Hematopoietic multipotent progenitor cell treated with erythropoietin and hydrocortisone succinate and interleukin-3 and kit ligand, for 4 days (in vitro differentiated cells): ENCODE results near the gene TFAP2A.

Experiments
- DNase-seq: peaks from one replicate; pipeline ENCODE4 v3.0.0-alpha.2; 2015

Gene TFAP2A

DNA sequence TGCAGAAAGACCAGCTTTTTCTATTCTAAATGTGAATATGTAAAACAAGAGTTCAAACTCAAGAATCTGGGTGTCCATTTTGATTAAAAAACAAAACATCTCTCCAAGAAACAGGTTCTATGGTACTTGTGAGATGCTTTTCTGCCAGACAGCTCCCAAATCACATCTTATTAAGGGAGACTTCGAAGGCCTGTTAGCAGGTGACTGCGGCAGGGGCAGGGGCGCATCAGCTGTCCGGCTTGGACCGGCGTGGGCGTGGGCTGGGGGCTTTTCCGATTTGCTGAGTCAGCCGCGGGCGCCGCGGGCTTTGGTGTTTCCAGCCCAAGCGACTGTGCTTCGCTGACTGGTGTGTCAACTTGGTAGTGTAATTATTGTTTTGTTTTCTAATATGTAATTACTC is 32.6 kb downstream of the TFAP2A start:
- no peak for DNase-seq

DNA sequence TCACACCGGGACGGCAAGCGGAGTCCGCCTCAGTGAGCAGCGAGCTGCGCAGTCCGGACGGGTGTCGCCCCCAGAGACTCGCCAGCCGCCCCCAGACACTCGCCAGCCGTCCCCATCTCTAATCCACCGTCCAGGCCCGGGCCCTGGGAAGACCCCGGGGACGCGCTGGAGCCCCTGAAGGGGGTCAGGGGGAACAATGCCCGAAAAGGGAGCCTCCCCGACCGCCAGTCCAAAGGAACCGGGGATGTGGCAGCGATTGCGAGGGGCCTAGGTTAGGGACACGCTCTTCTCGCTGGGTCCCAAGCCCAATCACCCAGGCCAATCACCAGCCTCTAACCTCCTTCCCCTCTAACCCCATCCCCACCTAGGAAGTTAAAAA is 33.1 kb downstream of the TFAP2A start:
- no peak for DNase-seq

DNA sequence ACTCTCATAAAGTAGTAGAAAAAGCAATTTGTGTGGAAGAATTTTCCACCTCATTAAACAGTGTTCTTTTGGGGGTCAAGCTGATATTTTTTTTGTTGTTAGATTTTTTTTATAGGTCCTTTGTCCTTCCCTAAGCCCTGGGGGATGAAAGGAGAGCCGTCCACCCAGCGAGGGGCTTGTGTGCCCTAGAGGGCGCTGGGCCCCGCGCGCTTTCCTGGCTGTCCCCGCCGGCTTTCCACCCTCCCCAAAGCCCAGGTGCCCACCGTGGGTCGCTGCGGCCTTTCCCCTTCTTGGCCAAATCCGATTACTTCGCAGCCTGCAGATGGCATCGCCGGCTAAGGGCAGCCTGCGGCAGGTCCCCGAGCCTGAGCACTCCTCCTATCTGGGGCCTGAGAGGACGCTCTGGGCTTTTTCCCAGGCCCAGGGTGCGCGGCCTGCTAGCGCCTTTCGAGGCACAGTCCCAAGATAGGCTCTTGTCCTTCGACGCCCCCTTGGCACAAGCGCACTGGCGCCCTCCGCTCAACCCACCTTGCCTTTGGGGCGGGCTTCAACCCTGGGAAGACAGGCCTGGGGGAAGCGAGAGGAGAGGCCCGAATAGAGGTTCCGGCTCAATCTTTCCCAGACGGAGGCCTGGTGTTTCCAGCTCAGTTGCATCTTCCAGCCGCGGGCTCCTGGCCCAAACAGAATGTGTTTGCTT is 33.6 kb downstream of the TFAP2A start:
- DNase-seq, result peak; percentile 55

DNA sequence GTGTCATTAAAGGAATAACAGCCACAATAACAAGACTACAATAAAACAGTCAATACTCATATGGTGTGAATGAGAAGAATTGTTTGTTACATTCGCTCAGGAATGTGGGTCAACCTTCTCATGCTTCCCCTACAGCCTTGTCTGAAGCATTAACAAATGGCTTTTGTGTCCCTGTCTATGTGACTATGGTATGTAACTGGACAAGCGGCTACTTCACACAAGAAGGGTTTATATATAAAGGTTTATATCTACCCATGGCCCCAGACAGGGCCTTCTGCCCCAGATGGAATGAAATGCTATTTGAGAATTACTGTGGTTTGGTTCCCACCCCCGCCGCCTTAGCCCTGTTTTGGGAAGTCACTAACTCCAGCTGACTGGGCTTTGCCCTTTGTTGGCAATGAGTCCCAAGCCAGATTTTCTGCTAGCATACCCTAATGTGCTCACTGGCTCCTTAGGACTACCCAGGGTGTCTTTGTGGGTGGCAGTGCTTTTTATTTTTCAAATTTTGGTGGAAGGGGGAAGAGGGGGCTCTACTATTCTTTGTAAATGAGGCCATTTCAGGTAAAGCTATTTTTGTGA is 39.4 kb downstream of the TFAP2A start:
- DNase-seq, result no peak

DNA sequence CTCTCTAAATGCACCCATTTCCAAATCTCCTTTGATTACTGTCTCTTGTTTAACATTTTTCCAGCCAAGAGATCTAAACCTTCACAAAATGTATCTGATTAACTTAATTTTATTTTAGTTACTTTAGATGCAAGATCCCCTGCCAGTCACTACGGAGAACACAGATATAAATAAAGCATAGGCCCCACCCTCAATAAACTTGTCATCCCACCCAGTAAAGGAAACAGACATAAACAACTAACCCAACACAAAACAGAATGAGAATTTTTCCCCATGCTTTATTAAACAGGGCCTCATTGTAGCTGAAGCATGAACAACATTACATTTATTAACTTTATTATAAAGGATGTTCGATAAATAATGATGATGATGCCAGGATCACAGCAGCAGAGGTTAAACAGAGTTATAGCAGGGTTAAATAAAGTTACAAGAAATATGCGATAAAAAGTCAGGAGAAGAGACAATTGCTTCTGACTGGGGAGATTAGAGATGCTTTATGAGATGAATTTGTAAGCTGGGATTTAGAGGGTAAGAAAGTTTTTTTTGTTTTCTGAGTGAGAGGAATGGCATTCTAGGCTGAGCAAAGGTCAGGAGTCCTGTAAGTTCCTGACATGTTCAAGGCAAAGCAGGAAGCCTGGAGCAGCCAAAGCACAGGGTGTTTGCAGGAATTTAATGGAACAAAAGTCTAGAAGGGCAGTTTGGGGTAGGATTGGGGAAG is 41.1 kb downstream of the TFAP2A start:
- no peak for DNase-seq

DNA sequence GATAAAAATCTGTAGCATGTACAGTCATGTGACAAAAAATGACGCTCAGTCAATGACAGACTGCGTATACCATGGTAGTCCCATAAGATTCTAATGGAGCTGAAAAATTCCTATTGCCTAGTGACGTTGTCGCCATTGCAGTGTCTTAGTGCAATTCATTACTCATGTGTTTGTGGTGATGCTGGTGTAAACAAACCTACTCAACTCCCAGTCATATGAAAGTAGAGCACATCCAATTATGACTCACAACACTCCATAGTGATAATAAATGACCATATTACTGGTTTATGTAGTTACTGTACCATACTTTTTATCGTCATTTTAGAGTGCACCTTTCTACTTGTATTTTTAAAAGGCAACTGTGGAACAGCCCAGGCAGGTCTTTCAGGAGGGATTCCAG is 45.0 kb downstream of the TFAP2A start:
- no peak for DNase-seq

DNA sequence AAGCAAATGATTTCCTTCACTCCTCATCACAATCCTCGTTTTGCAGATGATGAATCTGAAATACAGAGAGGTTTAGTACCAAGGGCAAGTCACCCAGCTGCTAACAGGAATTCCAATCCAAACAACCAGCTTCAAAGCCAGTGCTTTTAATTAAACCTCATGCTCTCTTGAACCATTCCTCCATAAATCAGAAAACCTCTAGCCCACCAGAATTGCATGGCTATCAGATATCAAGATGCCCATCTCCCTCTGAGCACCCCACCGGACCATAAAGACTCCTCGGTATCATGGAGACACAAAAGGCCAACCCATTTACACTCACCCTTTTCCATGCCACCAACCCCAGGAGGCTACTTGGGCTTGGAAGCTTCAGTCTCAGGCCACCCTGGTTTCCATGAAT is 46.0 kb downstream of the TFAP2A start:
- DNase-seq, result no peak

DNA sequence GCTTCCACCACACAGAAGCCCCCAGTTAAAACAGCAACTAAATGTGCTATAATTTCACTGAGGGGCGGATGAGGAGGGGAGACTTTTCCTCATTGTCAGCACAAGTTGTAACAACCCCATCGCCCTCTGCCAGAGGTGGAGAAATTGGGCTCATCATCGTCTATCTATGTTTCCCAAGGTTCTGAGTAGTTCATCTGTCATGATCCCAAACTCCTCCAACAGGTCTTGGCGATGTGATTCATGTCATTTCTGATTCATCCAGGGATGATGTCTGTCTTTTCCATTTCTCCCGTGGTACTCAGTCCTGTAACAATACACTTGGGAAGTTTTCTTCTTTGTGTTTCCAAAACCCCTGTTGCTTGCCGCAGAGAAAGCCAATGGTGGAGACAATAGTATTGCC is 51.0 kb downstream of the TFAP2A start:
- no peak for DNase-seq

DNA sequence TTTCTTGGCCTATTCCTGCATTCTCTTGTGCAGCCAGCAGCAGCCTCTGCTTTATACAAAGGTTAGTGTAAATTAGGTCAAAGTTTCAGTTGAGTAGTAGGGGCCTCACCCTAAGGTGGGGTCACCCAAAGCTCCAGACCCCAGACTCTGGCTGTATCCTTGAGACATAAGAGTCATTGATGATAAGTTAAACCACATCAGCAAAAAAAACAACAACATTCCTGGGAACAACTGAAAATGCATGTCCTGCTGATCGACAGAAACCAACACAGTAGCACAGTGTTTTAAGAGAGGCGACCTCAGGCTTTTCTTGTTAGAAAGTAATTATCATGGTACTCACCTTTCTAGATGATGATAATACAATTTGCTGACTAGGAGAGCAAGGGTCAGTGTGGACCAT is 52.6 kb downstream of the TFAP2A start:
- no peak for DNase-seq

DNA sequence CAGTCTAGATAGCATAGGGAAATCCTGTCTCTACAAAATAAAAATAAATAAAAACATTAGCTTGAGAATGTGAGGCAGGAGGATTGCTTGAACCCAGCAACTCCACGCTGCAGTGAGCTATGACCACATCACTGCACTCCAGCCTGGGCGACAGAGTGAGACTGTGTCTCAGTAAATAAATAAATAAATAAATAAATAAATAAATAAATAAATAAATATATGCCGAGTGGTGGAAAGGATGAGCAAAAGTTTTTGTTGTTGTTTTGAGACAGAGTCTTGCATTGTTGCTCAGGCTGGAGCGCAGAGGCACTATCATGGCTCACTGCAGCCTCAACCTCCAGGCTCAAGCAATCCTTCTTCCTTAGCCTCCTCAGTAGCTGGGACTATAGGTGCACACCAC is 53.4 kb downstream of the TFAP2A start:
- no peak for DNase-seq

DNA sequence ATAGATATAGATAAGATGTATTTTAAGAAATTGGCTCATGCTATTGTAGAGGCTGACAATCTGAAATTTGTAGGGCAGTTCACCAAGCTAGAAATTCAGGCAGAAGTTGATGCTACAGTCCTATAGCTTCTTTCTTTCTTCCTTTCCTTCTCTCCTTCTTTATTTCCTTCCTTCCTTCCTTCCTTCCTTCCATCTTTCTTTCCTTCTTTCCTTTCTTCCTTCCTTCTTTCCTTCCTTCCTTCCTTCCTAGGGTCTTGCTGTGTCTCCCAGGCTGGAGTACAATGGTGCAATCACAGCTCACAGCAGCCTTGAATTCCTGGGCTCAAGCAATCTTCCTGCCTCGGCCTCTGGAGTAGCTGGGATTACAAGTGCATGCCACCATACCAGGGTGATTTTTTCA is 55.3 kb downstream of the TFAP2A start:
- DNase-seq, result no peak

DNA sequence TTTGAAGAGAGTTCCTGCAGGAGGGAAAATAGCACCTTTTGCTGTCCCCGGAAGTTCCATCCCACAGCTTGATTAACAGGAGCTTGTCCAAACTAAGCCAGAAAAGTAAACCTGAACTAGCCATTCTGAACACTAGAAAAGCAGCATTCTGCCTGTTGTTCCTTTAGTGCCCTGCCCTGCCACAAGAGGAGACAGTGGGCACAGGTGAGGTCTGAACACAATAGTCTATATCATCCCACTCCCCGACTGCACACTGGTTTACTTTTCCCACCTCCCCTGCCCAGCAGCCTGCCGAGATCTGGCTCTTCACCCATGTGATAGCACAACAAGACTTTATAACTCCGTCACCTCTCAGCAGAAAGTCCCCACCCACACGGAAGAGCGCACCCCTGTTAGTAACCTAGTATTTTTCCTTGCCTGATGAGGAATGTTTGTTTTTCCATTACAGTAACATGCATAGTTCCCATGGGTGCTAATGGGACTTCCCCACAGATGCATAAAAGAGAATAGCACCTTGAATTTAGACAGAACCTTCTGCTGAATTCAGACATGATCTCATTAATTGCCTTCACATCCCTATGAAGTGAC is 59.7 kb downstream of the TFAP2A start:
- DNase-seq, result no peak

DNA sequence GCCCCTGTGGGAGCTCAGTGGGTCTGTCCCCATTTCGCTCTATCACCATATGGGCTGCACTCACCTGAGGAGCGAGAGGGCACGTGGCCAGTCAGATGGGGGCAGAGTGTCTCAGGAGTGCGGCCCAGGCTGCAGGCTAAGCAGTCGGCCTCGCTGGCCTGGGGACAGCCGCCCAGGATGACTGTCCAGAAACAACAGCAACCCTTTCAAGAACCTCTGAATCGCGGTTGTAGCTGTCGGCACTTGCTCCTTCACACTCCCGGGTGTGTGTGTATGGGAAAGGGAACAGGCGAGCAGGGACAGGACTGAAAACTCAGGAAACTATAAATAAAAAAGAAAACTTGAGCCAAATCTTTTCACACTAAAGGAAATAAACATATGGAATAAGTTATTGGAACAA is 63.1 kb downstream of the TFAP2A start:
- DNase-seq, result no peak

DNA sequence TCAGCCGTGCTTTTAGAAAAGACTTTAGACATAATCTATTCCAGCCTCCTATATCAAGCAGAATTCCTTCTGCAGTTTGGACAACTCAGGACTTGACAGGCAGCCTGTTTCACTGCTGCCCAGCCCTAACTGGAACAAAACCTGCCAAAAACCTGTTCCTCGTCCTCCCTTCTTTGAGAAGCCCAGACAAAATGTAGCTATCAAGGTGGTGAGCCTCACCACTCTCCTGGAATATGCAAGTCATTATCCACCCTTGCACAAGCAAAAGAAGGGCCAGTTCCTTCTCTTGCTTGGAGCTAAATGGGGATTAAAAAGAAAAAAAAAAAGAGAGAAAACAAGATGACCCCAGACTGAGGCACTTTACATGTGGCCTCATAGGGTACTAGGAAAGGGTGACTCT is 64.2 kb downstream of the TFAP2A start:
- DNase-seq, result no peak

DNA sequence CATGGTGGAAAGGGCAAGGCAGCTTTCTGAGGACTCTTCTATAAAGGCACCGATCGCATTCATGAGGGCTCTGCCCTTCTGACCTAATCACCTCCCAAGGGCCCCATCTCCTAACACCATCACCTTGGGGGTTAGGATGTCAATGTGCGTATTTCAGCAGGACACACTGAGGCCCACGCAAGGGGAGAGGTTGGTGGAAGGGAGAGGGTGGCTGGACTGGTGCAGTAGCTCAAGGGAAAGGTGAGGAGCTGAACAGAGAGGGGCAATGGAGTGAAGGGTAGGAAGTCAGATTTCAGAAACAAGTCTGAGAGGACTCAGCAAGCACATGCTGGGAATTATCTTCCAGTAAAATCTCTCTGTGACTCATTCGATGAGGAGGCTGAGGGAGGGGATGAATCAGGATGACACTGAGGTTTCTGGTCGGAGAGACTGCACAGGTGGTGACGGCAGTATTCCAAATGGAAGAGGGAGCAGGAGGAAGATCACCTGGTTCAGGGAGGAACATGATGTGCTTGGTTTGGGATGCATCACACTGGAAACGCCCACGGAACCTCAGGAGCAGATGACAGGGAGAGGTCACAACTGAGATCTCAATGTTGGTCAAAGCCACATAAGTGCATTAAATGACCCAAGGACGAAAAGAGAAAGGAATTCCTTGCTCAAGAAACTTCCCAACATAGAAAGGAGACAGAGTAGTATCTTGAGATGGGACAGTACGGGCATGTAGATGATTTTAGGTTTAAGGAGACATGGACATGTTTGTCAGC is 67.1 kb downstream of the TFAP2A start:
- no peak for DNase-seq
